Measurements from ENCODE around the gene GPR151. TPM values are rescaled to one million over a fixed set of nuclear protein-coding genes. Genes with fewer than 3 reads are reported as not detected.

The GPR151 gene
- total and polyA plus RNA-seq, 12 donors, result not detected

DNA sequence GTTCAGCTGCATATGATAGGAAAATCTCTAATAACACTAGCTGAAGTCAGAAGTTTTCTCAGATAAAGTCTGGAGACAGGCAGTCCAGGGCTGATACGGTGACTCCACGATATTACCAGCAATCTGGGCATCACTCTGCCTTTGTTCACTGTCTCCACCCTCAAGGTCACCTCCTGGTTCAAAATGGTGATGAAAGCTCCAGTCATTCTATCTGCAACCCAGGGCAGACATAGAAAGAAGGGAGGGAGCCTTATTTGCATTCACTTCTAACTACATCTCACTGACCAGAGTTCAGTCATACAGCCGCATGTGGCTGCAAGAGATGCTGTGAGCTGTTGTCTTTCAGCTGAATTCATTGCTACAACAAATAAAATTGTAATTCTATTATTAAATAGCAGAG, 22.4 kb upstream of the GPR151 start:
- no peaks in the 10 kb centered on the region for H3K4me1 ChIP-seq
- H3K4me3 ChIP-seq, result no peak overlapping the region
- no peaks in the 10 kb centered on the region for H3K36me3 ChIP-seq
- WGBS, 2 donors, result 50 to 52% methylated on average over 3 of the region's 3 CpGs
- no peak for DNase-seq
- intact Hi-C loops (cut with DNase I), result loop anchor here in 2 of 10 donors (10.0 kb wide), 2 partner anchors 646 to 1046 kb away; no protein-coding TSS in a partner anchor
- ATAC-seq, result no peak
- no peaks in the 10 kb centered on the region for H3K9me3 ChIP-seq
- peaks cover 0 to 3% (median 0%) of the 10 kb centered on the region in 7 donors for H3K27me3 ChIP-seq
- no peak overlapping the region for H3K27ac ChIP-seq
- TF ChIP-seq CTCF (IDR thresholded peaks at IDR 0.05), result no peak

GRCh38 chr5:146533882-146534281, 17.9 kb upstream of the GPR151 start:
- DNase-seq (no peak), ATAC-seq (no peak)
- H3K27me3 ChIP-seq, result peaks cover 0 to 3% (median 0%) of the 10 kb centered on the region in 7 donors
- no peaks in the 10 kb centered on the region for H3K9me3 ChIP-seq
- H3K36me3 ChIP-seq, result no peaks in the 10 kb centered on the region
- intact Hi-C loops (cut with DNase I), result loop anchor here in 5 of 10 donors (1.0 to 10.0 kb wide), 6 partner anchors 432 to 1051 kb away; no protein-coding TSS in a partner anchor
- no peak overlapping the region for H3K4me3 ChIP-seq
- no peaks in the 10 kb centered on the region for H3K4me1 ChIP-seq
- no peak for TF ChIP-seq CTCF (IDR thresholded peaks at IDR 0.05)
- H3K27ac ChIP-seq, result no peak overlapping the region
- WGBS, 2 donors, result 0 to 6% methylated on average over 1 of the region's 1 CpG

GRCh38 chr5:146533260-146533857, 17.4 kb upstream of the GPR151 start:
- peaks cover 0 to 3% (median 0%) of the 10 kb centered on the region in 7 donors for H3K27me3 ChIP-seq
- peak; percentile 26 to 31 for DNase-seq
- H3K9me3 ChIP-seq, result no peaks in the 10 kb centered on the region
- no peak overlapping the region for H3K4me3 ChIP-seq
- no peak overlapping the region for H3K27ac ChIP-seq
- no peaks in the 10 kb centered on the region for H3K36me3 ChIP-seq
- intact Hi-C loops (cut with DNase I), result loop anchor here in 5 of 10 donors (1.0 to 10.0 kb wide), 6 partner anchors 433 to 1051 kb away; no protein-coding TSS in a partner anchor
- peak; percentile 51 to 82 (median 73) for TF ChIP-seq CTCF (IDR thresholded peaks at IDR 0.05)
- ATAC-seq, result peak in 3 of 8 donors; percentile 22 to 73 (median 51)
- 44 to 47% methylated on average over 7 of the region's 7 CpGs for WGBS, 2 donors
- no peaks in the 10 kb centered on the region for H3K4me1 ChIP-seq

DNA sequence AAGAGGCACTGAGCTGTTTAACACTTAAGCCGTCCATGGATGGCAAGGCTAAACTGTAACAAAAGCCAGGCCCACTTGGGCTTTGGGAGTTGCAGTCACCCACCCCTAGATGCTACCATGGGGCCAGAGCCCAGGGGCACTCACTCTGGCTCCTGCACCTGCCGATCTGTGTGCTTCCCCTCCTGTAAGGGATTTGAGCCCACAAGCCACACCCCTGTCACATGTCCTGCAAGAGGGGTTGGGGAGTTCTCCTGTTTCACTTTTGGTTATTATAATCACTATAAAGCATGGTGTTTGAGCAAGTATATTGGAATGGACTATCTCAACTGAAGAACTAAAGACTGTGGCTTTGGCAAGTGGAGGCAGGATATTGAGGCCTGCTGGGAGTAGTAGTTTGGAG, 14.0 kb upstream of the GPR151 start:
- no peak overlapping the region for H3K27ac ChIP-seq
- peaks cover 0 to 25% (median 0%) of the 10 kb centered on the region in 7 donors for H3K27me3 ChIP-seq
- ATAC-seq (no peak), DNase-seq (no peak)
- H3K4me1 ChIP-seq, result no peaks in the 10 kb centered on the region
- TF ChIP-seq CTCF (IDR thresholded peaks at IDR 0.05), result no peak
- H3K36me3 ChIP-seq, result no peaks in the 10 kb centered on the region
- H3K4me3 ChIP-seq, result no peak overlapping the region
- H3K9me3 ChIP-seq, result no peaks in the 10 kb centered on the region
- 56 to 75% methylated on average over 2 of the region's 2 CpGs for WGBS, 2 donors
- intact Hi-C loops (cut with DNase I), result loop anchor here in 4 of 10 donors (5.0 to 10.0 kb wide), 4 partner anchors 655 to 1055 kb away; no protein-coding TSS in a partner anchor

Data from heart right ventricle (tissue), 16 donors.